Dendritic cell treated with granulocyte-macrophage colony-stimulating factor and Interleukin-4, amounts not matched to agents 40 ng/mL and 50 ng/mL, for 4 days (primary cell): ENCODE results near the gene GSG1L.

Experiments used
- H3K27ac Mint-ChIP-seq: one replicate; pipeline ENCODE4 v1.8.0; 2022; ENCODE audit warnings: mild to moderate bottlenecking, mixed read lengths
- H3K27me3 Mint-ChIP-seq: one replicate; pipeline ENCODE4 v1.8.0; 2022; ENCODE audit warnings: mild to moderate bottlenecking, mixed read lengths
- H3K36me3 Mint-ChIP-seq: one replicate; pipeline ENCODE4 v1.8.0; 2022; ENCODE audit warnings: low read depth, mixed read lengths
- H3K4me1 Mint-ChIP-seq: one replicate; pipeline ENCODE4 v1.8.0; 2022; ENCODE audit warnings: low read depth, mixed read lengths
- H3K4me3 Mint-ChIP-seq: one replicate; pipeline ENCODE4 v1.8.0; 2022; ENCODE audit warnings: mild to moderate bottlenecking, moderate library complexity, mixed read lengths
- H3K9me3 Mint-ChIP-seq: one replicate; pipeline ENCODE4 v1.8.0; 2022; ENCODE audit warnings: mixed read lengths
- intact Hi-C: fragments of 100-400 bp; cut with micrococcal nuclease; formaldehyde crosslinking; loops from one replicate; pipeline ENCODE4 v1.15.0; 2022

Gene GSG1L

DNA sequence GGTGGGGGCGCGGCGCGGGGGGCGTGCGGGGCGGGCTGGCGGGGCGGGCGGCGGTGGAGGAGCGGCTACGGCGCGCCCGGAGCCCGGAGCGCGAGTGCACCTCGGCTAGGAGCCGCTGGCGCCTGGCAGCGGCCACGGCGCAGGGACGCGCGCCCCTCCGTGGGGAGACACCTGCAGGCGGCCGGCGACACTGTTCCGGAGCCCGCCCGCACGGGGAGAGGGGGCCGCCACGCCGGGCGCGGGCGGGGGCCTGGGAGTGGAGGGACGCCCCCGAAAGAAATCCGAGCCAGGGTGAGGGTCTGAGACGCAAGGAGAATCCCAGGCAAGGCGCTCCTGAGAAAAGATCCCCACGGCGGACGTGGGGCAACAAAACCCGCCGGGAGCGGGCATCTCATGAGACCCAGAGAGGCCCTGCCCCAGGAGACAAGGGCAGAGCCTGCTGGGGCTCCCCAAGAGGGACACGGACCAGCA, at the start of gene GSG1L:
TSS of gene GSG1L (minus strand) at position 124 of the 471 bp plus-strand sequence. CDS start 290 bp downstream, outside the sequence.
- Mint-ChIP-seq H3K27ac (no peak within 1 kb of the TSS), H3K27me3 (peaks cover 65% of the 10 kb centered on the region), H3K4me1 (peaks cover 5% of the 10 kb centered on the region), H3K9me3 (no peaks in the 10 kb centered on the region), H3K36me3 (no peaks in the 10 kb centered on the region), H3K4me3 (peak within 1 kb of the TSS; percentile 24)
- intact Hi-C loops, result no loop called here

DNA sequence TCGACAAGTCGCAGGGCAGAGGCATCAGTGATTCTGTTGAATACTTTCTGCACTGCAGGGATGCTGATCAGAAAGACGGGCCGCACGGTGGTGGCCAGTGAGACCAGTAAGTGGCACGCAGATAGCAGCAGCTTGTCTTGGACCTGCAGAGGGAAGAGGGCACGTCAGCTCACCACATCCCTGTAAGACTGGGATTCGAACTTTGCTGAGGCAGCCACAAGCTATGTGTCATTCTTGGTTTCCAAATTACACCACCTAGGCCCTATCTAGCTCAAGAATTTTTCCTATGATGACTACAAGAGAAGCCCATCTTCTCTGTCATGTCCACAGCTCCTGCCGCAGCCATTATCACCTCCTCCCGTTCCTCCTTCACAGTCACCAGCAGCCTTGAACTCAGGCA, 49.4 kb upstream of the GSG1L start:
- Mint-ChIP-seq H3K9me3 (no peaks in the 10 kb centered on the region), H3K36me3 (peaks cover 97% of the 10 kb centered on the region), H3K4me1 (peaks cover 47% of the 10 kb centered on the region), H3K27ac (peak overlapping the region; percentile 66), H3K4me3 (no peak overlapping the region), H3K27me3 (no peaks in the 10 kb centered on the region)
- intact Hi-C loops, result no loop called here

DNA sequence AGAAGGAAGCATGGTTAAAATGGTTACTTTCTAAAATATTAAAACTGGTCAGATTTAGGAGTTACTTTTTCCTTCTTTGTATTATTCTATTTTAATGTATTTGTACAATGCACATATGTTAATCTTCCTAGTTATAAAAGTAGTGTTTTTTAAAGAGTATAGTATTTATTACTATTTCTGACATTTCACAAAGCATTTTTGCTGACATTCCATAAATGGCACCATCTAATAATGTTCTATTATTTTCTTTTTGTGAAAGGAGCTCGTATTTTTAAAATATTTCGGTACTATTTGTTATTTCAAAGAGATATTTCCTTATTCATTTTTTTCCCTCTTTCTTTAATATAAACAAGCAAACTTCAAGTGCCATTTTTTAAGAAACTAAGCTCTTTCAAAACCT, 47.5 kb upstream of the GSG1L start:
- H3K27ac Mint-ChIP-seq, result peak overlapping the region; percentile 72

DNA sequence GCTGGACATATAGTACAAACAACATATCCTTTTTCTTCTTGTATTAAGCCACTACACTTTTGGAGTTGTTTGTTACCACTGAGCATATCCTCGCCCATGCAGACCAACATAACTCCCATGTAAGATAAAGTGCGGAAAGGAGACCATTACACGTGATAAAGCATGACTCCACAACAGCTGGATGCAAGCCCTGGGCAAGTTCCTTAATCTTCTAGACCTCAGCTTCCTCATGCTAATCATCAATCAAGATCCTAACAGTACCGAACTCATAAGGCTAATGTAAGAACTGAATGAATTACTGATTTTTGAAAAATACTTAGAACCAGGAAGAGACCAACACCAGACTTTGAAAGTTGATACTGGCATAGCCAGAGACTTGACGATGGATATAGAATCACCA, 47.0 kb upstream of the GSG1L start:
- no peaks in the 10 kb centered on the region for H3K9me3 Mint-ChIP-seq
- H3K27ac Mint-ChIP-seq, result peak overlapping the region; percentile 72
- H3K27me3 Mint-ChIP-seq, result no peaks in the 10 kb centered on the region
- intact Hi-C loops, result no loop called here
- H3K4me1 Mint-ChIP-seq, result peaks cover 59% of the 10 kb centered on the region
- peaks cover 97% of the 10 kb centered on the region for H3K36me3 Mint-ChIP-seq
- H3K4me3 Mint-ChIP-seq, result no peak overlapping the region

More for the DNA sequence above, 47.5 kb upstream of the GSG1L start:
- Mint-ChIP-seq H3K27me3 (no peaks in the 10 kb centered on the region), H3K4me3 (no peak overlapping the region), H3K4me1 (peaks cover 59% of the 10 kb centered on the region), H3K9me3 (no peaks in the 10 kb centered on the region), H3K36me3 (peaks cover 97% of the 10 kb centered on the region)
- intact Hi-C loops, result no loop called here

DNA sequence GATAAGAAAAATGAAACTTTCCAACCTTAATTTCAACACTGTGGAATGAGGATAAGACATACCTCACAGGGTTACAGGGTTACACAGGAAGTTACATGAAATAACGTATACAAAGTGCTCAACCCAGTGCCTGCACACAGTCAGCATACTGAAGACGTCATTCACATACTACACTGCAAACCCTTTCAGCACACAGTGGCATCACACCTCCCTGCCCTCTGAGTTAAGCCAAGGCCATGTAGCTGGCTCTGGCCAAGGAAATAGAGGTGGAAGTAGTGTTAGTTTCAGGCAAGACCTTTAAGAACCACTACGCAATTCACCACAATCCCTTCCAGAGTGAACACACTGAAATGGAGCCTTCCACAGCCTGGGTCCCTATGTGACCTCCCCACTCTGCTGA, 46.6 kb upstream of the GSG1L start:
- no peaks in the 10 kb centered on the region for H3K27me3 Mint-ChIP-seq
- H3K4me3 Mint-ChIP-seq, result no peak overlapping the region
- peaks cover 59% of the 10 kb centered on the region for H3K4me1 Mint-ChIP-seq
- intact Hi-C loops, result no loop called here
- no peaks in the 10 kb centered on the region for H3K9me3 Mint-ChIP-seq
- peaks cover 97% of the 10 kb centered on the region for H3K36me3 Mint-ChIP-seq
- peak overlapping the region; percentile 72 for H3K27ac Mint-ChIP-seq

DNA sequence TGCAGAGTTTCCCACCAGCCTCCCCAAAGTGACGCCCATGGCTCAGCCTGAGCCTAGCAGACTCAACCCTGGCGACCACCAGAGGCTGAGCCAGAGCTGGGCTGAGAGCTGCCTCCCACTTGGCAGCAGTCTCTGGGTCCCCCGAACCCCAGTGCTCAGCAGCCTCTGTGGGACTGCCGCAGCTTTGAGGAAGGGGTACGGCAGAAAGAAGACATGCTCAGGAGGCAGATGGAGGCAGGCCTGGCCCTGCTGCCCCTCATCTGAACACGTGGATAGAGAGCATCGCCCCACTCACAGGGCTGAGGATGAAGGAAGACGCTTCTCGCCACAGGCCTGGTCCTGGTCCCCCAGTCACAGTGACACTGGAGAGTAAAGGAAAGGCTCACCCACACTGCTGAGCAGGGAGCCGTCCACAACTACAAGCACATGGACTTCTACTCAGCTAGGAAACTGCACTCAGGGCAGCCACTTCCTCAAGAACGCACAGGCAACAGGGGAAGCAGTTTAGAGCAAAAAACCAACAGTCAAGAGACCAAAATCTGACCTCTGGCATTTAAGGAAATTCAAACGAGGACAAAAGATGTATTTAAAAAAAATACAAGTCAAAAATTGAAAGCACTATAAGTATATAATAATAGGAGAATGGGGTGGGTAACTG, 45.2 kb upstream of the GSG1L start:
- Mint-ChIP-seq H3K4me1 (peaks cover 59% of the 10 kb centered on the region), H3K4me3 (no peak overlapping the region), H3K36me3 (peaks cover 98% of the 10 kb centered on the region), H3K27me3 (no peaks in the 10 kb centered on the region), H3K9me3 (no peaks in the 10 kb centered on the region), H3K27ac (peak overlapping the region; percentile 72)
- intact Hi-C loops, result loop anchor here (5.0 kb wide), 1 partner anchor 59 kb away; no protein-coding TSS in a partner anchor

DNA sequence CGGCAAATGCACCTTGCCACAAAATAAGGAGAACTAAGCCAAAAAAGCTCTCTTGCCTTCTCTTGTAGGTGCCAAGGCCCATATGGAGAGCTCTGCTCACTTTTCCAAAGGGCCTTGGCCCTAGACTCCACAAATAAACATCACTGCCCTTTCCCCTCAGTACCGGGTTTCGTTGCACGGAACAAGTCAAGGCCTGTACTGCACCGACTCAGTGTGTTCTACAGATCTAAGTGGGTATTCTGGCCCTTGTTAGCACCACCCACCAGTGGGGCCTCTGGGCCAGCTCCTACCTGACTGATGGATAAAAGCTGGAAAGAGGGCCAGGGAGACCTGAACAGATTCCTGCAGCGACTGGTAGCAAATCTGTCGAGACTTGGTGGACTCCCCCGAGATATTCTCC, 43.7 kb upstream of the GSG1L start:
- H3K27ac Mint-ChIP-seq, result peak overlapping the region; percentile 72

DNA sequence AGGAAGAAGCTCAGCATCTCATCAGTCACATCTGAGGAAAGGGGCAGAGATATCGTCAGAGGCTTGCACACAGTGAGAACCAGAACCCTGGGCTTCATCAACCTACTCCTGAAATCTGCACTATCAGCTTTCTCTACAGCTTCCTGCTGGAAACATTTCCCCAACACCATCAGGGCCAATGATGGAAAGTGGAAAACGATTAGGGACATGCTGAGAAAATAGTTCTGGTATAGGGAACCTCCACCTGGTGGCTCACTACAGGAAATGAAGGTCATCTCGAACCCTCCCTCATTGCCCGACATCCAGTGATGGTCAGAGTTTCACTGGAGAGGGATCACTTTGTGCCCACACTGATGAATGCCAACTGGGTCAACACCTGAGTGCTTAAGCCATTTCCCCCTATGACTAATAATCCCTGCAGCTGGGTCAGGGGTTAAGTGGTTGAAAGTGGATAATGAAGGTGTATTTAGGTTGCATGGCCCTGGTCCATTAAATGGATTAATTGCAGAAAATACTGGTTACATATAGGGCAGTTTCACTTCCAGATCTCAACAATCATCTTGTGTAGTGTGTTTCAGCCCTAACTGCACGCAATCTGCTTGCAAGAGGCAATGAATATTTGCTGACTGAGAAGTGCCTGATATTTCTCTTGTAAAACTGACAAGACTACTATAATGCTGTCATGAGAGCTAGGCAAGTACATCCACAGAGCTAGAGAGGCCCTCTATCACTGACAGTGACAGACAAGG, 43.1 kb upstream of the GSG1L start:
- intact Hi-C loops, result loop anchor here (5.0 kb wide), 1 partner anchor 61 kb away; no protein-coding TSS in a partner anchor
- no peak overlapping the region for H3K4me3 Mint-ChIP-seq
- peaks cover 43% of the 10 kb centered on the region for H3K4me1 Mint-ChIP-seq
- H3K27me3 Mint-ChIP-seq, result no peaks in the 10 kb centered on the region
- peak overlapping the region; percentile 72 for H3K27ac Mint-ChIP-seq
- H3K36me3 Mint-ChIP-seq, result peaks cover 99% of the 10 kb centered on the region
- H3K9me3 Mint-ChIP-seq, result no peaks in the 10 kb centered on the region

More for the DNA sequence above, 43.7 kb upstream of the GSG1L start:
- Mint-ChIP-seq H3K4me1 (peaks cover 48% of the 10 kb centered on the region), H3K9me3 (no peaks in the 10 kb centered on the region), H3K36me3 (peaks cover 99% of the 10 kb centered on the region), H3K4me3 (no peak overlapping the region), H3K27me3 (no peaks in the 10 kb centered on the region)
- intact Hi-C loops, result loop anchor here (5.0 kb wide), 1 partner anchor 60 kb away; no protein-coding TSS in a partner anchor

DNA sequence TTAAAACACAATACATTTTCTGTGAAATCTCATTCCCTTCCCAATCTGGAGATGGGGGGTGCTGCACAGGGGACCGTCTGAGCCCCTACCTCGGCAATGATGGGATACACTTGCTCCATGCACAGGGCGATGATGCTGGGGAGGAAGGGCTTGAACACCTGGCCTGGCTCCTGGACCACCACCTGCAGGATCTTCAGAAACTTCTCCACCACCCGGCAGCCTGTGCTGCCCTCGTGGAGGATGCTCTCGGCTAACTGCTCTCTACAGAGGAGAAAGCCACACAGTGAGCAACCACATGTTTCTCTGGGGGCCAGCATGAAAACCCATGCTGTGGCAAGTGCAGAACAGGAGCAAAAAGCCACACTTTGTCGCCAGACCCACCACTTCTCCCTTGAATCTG, 42.4 kb upstream of the GSG1L start:
- Mint-ChIP-seq H3K36me3 (peaks cover 100% of the 10 kb centered on the region), H3K9me3 (no peaks in the 10 kb centered on the region), H3K27me3 (no peaks in the 10 kb centered on the region), H3K4me1 (peaks cover 39% of the 10 kb centered on the region), H3K27ac (no peak overlapping the region), H3K4me3 (no peak overlapping the region)
- intact Hi-C loops, result loop anchor here (5.0 kb wide), 1 partner anchor 61 kb away; no protein-coding TSS in a partner anchor

DNA sequence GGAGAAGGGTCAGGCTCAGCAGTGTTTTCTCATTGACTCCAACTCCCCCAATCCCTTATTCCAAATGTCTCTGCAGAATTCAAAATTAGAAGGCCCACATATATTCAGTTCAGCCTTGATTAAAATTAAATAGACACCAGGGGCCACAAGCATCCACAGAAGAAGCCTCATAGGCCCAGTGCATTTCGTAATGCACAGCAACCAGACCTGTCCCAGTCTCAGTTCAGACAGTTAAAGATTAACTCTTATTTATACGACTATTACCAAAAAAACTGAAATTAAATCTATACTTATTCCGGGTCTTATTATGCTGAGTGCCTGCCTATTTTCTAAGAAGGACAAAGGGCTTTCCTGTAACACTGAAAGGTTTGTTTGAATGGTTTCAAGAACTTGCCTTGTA, 41.8 kb upstream of the GSG1L start:
- Mint-ChIP-seq H3K4me1 (peaks cover 33% of the 10 kb centered on the region), H3K9me3 (no peaks in the 10 kb centered on the region), H3K27ac (no peak overlapping the region), H3K27me3 (no peaks in the 10 kb centered on the region), H3K36me3 (peaks cover 100% of the 10 kb centered on the region), H3K4me3 (no peak overlapping the region)
- intact Hi-C loops, result loop anchor here (5.0 kb wide), 1 partner anchor 62 kb away; no protein-coding TSS in a partner anchor

DNA sequence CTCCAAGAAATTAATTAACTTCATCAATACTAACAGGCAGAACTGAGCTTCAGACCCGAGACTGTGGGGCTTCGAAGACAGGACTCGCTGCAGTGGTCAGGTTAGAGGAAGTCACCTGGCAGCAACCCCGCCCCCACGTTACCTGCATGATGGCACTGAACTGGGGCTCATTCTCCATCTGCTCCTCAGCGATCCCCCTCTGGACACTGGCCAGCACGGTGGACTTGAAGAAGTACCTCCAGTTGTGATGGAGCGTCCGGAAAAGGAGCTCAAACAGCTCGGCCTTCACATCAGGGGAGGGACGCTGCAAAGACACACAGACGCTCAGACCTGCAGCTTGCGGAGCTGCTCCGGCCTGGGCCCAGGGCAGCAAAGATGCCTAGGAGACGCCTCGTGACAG, 40.9 kb upstream of the GSG1L start:
- intact Hi-C loops, result no loop called here
- H3K27ac Mint-ChIP-seq, result no peak overlapping the region
- H3K36me3 Mint-ChIP-seq, result peaks cover 100% of the 10 kb centered on the region

DNA sequence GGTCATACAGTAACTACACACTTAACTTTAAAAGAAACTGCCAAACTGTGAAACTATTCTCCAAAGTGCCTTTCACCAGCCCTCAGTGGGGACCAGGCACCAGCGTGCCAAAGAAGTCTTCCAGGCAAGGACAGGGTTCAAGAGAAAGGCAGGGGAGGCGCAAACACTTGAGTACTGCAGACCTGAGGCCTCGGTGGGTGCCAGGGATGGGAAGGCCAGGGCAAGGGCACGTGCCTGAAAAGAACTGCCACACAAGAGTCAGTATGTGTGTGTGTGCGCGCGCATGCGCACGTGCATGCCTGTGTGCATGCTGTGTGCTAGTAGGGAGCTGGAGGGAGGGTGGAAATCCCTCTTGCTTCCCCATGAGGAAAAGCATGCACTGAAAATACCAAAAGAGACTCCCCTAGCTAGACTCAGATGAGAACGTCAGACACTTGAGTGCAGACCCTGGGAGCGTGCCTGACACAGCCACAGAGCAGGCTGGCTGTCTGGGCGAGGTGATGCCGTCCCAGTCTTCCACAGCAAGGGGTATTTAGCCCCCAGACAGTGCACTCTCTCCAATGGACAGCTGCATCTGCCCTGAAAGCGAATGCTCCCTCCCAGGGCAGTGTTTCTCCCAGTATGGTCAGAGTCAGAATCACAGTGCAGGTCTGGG, 40.1 kb upstream of the GSG1L start:
- H3K9me3 Mint-ChIP-seq, result no peaks in the 10 kb centered on the region
- intact Hi-C loops, result no loop called here
- peaks cover 16% of the 10 kb centered on the region for H3K4me1 Mint-ChIP-seq
- no peak overlapping the region for H3K4me3 Mint-ChIP-seq
- no peaks in the 10 kb centered on the region for H3K27me3 Mint-ChIP-seq
- H3K27ac Mint-ChIP-seq, result no peak overlapping the region
- H3K36me3 Mint-ChIP-seq, result peaks cover 100% of the 10 kb centered on the region

More for the DNA sequence above, 40.9 kb upstream of the GSG1L start:
- Mint-ChIP-seq H3K27me3 (no peaks in the 10 kb centered on the region), H3K4me3 (no peak overlapping the region), H3K4me1 (peaks cover 24% of the 10 kb centered on the region), H3K9me3 (no peaks in the 10 kb centered on the region)

DNA sequence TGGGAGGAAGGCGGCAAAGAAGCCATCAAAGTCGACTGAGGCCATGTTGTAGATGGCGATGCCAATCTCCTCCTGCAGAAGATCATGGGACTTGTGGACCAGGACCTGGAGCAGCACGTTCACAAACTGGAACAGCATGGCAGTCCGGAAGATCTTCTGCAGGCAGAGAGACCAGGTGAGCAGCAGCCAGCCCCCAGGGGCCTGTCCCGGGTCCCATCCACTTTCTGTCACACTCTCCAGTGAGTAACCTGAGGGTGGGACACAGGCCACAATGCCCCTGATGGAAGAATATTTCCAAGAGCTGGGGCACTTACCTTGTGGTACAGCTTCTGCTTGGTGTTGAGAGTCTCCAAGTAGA, 38.0 kb upstream of the GSG1L start:
- no peak overlapping the region for H3K27ac Mint-ChIP-seq
- no peak overlapping the region for H3K4me3 Mint-ChIP-seq
- intact Hi-C loops, result no loop called here
- no peaks in the 10 kb centered on the region for H3K4me1 Mint-ChIP-seq
- H3K36me3 Mint-ChIP-seq, result peaks cover 100% of the 10 kb centered on the region
- no peaks in the 10 kb centered on the region for H3K9me3 Mint-ChIP-seq
- no peaks in the 10 kb centered on the region for H3K27me3 Mint-ChIP-seq
